NB4 (cell line): ENCODE results near the gene COX7A2L.

Experiments
- DNase-seq: peaks from one replicate; pipeline ENCODE4 v3.0.0; 2010; ENCODE audit warnings: low read depth
- H3K4me3 ChIP-seq: one replicate; pipeline ENCODE4 v1.5.1; 2011; ENCODE audit warnings: mild to moderate bottlenecking, low read depth, low read length, moderate library complexity
- CTCF ChIP-seq: IDR thresholded peaks from one replicate; pipeline ENCODE4 v1.5.1; 2012; ENCODE audit warnings: low read depth, low read length
- MAX ChIP-seq: IDR thresholded peaks from 2 replicates; pipeline ENCODE4 v1.6.1; 2011; ENCODE audit warnings: low read depth, low read length
- MYC ChIP-seq: IDR thresholded peaks from 2 replicates; pipeline ENCODE4 v1.6.1; 2011; ENCODE audit warnings: low read depth, low read length
- POLR2A ChIP-seq: IDR thresholded peaks from 2 replicates; pipeline ENCODE4 v1.6.1; 2011; ENCODE audit warnings: mild to moderate bottlenecking; ENCODE audit not compliant: insufficient read length; ENCODE audit errors: extremely low read depth

COX7A2L gene

GRCh38 chr2:42317486-42317885 is 43.5 kb downstream of the COX7A2L start:
- H3K4me3 ChIP-seq = no peak overlapping the region
- DNase-seq = no peak
- TF ChIP-seq MYC (no peak), MAX (no peak), POLR2A (no peak), CTCF (no peak)

GRCh38 chr2:42316910-42317309 is 44.1 kb downstream of the COX7A2L start:
- no peak overlapping the region for H3K4me3 ChIP-seq
- no peak for TF ChIP-seq CTCF
- TF ChIP-seq MAX = no peak
- TF ChIP-seq MYC = no peak
- no peak for TF ChIP-seq POLR2A
- DNase-seq = no peak

- DNase-seq = no peak
- H3K4me3 ChIP-seq = no peak overlapping the region
- TF ChIP-seq CTCF (no peak), MAX (no peak), MYC (no peak), POLR2A (no peak)
Measured at GRCh38 chr2:42315844-42316470, 45.1 kb downstream of the COX7A2L start.

- DNase-seq = peak; percentile 79
- TF ChIP-seq CTCF = no peak
- no peak for TF ChIP-seq MYC
- TF ChIP-seq MAX = no peak
- no peak for TF ChIP-seq POLR2A
- no peak overlapping the region for H3K4me3 ChIP-seq
Measured at GRCh38 chr2:42314892-42315468, 46.0 kb downstream of the COX7A2L start.

GRCh38 chr2:42312106-42312505 is 48.9 kb downstream of the COX7A2L start:
- DNase-seq = no peak
- TF ChIP-seq CTCF (no peak), POLR2A (no peak), MAX (no peak), MYC (no peak)
- no peak overlapping the region for H3K4me3 ChIP-seq
